Fibroblast of peridontal ligament (primary cell): ENCODE measurements around the gene CCDC81.

ENCODE experiments used
- DNase-seq: peaks from one replicate; pipeline ENCODE4 v3.0.0-alpha.2; 2010; ENCODE audit errors: extremely low read depth

Gene CCDC81

DNA sequence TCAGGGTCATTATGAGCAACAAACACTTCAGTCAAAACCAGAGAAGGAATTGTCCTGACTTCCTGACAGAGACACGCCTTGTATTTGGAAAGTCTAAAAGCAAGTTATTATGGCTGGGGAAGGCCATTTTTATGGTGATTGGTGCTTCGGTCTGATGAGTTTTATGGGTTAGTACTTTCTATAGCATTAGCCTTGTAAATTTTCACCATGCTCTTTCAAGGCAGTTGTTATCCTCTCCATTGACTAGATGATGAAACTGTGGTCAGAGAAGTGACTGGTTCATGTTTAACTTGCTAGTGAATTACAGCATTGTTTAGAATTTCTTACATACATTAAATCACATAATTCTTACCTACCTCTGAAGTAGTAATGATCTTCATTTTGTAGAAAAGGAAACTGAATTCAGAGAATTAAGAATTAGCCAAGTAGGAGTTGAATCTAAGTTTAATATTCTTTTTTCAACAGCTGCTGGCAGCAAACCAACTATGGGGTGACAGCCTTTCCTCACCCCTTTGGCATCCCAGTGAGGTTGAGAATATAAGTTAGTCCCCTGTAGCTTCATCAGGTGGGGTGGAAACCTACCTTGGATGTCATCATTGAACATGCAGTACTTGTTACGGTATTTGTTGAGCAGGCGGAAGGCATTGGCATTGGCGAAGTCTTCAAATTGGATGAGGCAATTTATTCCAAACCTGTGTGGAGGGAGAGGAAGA lies 90.0 kb downstream of the CCDC81 start:
- no peak for DNase-seq

DNA sequence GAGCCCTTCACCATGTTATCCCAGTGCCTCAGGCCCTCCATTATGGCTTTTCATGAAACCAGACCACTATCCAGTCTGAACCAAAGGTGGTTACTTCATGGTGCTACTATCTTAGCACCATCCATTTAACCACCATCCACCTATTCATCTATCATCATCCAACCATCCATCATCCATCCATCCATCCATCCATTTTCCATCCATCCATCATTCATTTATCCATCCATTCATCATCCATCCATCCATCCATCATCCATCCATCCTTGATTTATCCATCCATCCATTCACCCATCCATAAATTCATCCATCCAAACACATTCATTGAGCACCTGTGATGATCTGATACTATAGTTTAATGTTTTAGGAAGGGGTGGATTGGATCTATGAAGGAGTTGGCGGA lies 93.5 kb downstream of the CCDC81 start:
- no peak for DNase-seq

DNA sequence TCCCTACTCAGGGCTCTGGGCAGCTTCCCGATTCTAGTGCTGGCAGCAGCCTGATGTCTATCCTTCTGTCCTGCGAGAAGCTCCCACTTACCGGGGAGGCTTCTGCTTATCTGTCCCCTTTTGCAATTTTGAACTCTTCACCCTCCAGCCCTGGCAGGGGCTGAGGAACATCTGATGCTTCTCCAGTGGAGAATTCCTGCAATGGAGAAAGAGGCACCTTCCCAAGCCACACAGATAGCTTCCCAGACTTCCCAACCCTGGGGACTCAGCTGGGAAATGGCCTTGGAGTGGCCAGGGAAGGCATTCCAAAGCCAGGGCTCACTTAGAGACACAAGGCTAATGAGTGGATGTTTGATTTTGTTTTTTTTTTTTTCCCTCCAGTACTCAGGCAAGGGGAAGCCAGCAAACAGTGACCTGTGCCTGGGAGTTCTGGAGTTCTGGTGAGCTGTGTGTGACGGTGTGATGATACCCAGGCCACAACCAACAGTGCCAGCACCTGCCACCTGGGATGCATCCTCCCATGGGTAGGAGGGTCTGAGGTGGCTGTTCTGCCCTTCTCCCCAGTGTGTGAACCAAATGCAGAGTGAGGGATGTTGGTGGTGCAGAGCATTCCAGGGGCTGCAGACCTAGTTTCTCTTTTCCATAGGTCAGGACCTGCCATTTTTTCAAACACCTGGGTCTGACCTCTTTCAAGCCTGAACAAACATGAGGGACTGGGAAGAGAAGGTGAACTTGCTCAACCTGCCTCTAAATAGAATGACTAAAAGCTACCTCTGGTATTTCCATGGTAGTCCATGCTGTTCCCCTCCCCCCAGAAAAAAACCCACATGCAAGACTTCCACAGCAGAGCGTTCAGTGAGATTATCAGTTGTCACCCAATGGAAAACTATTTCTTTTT lies 95.1 kb downstream of the CCDC81 start:
- no peak for DNase-seq
